Mucosa of descending colon (tissue), 3 donors: ENCODE data around the gene ATRNL1. TPM values are rescaled to one million over a fixed set of nuclear protein-coding genes. Genes with fewer than 3 reads are reported as not detected.

Experiments
- ATAC-seq: fragments of 200-7000 bp; cut with Tn5 transposase; one replicate; pipeline ENCODE4 v1.9.1; 2020; ENCODE audit warnings: mild to moderate bottlenecking, moderate library complexity
- DNase-seq, 3 donors: peaks; one replicate each; pipeline ENCODE4 v3.0.0-alpha.2; 2020
- H3K36me3 ChIP-seq: fragments of 200-600 bp; one replicate; pipeline ENCODE4 v1.8.0; 2021; ENCODE audit warnings: low read depth, mild to moderate bottlenecking
- H3K4me1 ChIP-seq: fragments of 200-600 bp; one replicate; pipeline ENCODE4 v1.8.0; 2021; ENCODE audit warnings: low read depth, mild to moderate bottlenecking
- H3K4me3 ChIP-seq: fragments of 200-600 bp; one replicate; pipeline ENCODE4 v1.8.0; 2021; ENCODE audit warnings: mild to moderate bottlenecking
- H3K9me3 ChIP-seq: fragments of 200-600 bp; one replicate; pipeline ENCODE4 v1.8.0; 2021; ENCODE audit warnings: mild to moderate bottlenecking
- intact Hi-C, 2 donors: fragments of 100-400 bp; cut with DNase I in 1 of 2; cut with micrococcal nuclease in 1 of 2; formaldehyde crosslinking; loops; one replicate each; pipeline versions ENCODE4 v1.11.0 to v1.11.1; 2022; cut with DNase I, micrococcal nuclease
- total RNA-seq, 3 donors: library from RNA; stranded (reverse); fragmentation: NEBNext Ultra II Directional in 2 of 3; extraction: Animal tissue kit (Norgen Biotek cat#: 25700) in 2 of 3; gene quantifications; one replicate each; pipeline versions ENCODE4 v1.2.1 to v1.2.4, GENCODE V29; 2021 to 2023
- TF ChIP-seq, protein P1 (sequence below): fragments of 200-600 bp; IDR thresholded peaks from one replicate; pipeline ENCODE4 v1.8.0; 2022; ENCODE audit warnings: antibody characterized with exemption, mild to moderate bottlenecking
- donor health status: DM: no; HTN: no; CAD: no; lungs with moderate emphysema.
- donor health status: DM: no; HTN: no; CAD: no.
- donor health status: DM: no; HTN: yes; CAD: no.

The ATRNL1 gene
- total RNA-seq, 3 donors from 2014 or later: 0.58 to 61.7 (median 1.8) TPM

DNA sequence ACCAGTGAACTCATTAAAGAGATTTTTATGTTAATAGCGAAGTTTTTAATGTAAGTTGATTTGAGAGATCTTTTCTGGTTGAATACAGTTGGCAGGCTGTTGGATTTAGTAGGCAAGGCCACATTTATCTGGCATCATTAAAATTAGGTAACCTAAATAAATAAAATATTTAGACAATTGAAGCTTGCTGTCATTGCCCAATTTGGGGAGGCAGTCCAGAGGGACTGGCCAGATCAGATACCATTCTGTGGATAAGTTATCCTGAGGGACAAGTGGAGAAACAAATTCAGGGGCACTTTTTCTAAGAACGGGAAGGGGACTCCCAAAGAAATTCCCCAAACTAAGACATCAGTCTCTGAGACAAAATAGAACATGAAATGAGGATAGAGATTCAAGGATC, 782.0 kb downstream of the ATRNL1 start:
- TF ChIP-seq, protein P1, sequence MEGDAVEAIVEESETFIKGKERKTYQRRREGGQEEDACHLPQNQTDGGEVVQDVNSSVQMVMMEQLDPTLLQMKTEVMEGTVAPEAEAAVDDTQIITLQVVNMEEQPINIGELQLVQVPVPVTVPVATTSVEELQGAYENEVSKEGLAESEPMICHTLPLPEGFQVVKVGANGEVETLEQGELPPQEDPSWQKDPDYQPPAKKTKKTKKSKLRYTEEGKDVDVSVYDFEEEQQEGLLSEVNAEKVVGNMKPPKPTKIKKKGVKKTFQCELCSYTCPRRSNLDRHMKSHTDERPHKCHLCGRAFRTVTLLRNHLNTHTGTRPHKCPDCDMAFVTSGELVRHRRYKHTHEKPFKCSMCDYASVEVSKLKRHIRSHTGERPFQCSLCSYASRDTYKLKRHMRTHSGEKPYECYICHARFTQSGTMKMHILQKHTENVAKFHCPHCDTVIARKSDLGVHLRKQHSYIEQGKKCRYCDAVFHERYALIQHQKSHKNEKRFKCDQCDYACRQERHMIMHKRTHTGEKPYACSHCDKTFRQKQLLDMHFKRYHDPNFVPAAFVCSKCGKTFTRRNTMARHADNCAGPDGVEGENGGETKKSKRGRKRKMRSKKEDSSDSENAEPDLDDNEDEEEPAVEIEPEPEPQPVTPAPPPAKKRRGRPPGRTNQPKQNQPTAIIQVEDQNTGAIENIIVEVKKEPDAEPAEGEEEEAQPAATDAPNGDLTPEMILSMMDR: no peak
- H3K4me1 ChIP-seq: no peaks in the 10 kb centered on the region
- H3K36me3 ChIP-seq: no peaks in the 10 kb centered on the region
- no peak overlapping the region for H3K4me3 ChIP-seq
- ATAC-seq (no peak), DNase-seq (no peak)
- intact Hi-C loops: no loop called here
- no peaks in the 10 kb centered on the region for H3K9me3 ChIP-seq

- DNase-seq (no peak), ATAC-seq (no peak)
- intact Hi-C loops: no loop called here
- no peaks in the 10 kb centered on the region for H3K4me1 ChIP-seq
- H3K9me3 ChIP-seq: no peaks in the 10 kb centered on the region
- TF ChIP-seq, protein P1: no peak
- H3K4me3 ChIP-seq: no peak overlapping the region
- no peaks in the 10 kb centered on the region for H3K36me3 ChIP-seq
Measured at GRCh38 chr10:115879372-115880089, 786.4 kb downstream of the ATRNL1 start.

DNA sequence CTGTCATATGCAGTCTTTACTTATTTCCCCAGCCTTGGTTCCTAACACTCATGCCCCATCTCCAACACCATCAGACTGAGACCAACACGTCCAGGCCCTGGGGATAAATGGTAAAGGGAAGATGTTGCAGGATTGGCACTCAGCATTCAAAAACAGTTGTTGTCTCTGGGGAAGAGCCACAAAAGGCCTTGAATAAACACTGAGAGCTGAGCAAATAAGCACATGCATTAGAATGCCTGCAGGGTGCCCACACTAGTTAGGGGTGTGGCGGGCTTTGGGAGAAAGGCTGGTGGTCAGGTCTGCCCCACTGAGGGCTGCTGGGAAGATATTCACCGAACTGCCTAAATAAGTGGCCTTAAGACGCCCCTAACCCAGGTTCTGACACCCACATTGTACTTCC, 788.9 kb downstream of the ATRNL1 start:
- Histone ChIP-seq H3K4me3 (no peak overlapping the region), H3K9me3 (no peaks in the 10 kb centered on the region), H3K36me3 (no peaks in the 10 kb centered on the region), H3K4me1 (no peaks in the 10 kb centered on the region)
- ATAC-seq (no peak), DNase-seq (no peak)
- intact Hi-C loops: no loop called here
- TF ChIP-seq, protein P1: no peak

DNA sequence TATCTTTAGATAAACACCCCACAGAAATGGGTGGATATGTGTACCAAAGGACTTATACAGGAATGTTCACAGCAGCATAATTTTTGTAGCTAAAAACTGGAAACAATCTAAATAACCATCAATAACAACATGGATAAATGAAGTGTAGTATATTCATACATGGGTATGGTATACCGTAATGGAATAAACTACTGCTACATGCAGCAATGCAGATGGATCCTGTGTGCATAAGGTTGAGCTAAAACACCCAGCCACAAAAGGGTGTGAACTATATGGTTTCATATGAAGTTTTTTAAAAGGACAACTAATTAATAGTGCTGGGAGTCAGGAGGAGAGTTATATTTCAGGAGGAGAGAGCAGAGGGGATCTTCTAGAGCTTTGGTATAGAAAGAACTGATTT, 790.2 kb downstream of the ATRNL1 start:
- Histone ChIP-seq H3K4me1 (no peaks in the 10 kb centered on the region), H3K9me3 (no peaks in the 10 kb centered on the region), H3K36me3 (no peaks in the 10 kb centered on the region), H3K4me3 (no peak overlapping the region)
- intact Hi-C loops: no loop called here
- TF ChIP-seq, protein P1: no peak
- no peak for ATAC-seq
- DNase-seq: no peak

- ATAC-seq: no peak
Measured at GRCh38 chr10:115884331-115884730, 791.2 kb downstream of the ATRNL1 start.

More at GRCh38 chr10:115884331-115884730, 791.2 kb downstream of the ATRNL1 start:
- Histone ChIP-seq H3K36me3 (no peaks in the 10 kb centered on the region), H3K4me3 (no peak overlapping the region), H3K4me1 (no peaks in the 10 kb centered on the region), H3K9me3 (no peaks in the 10 kb centered on the region)
- intact Hi-C loops: no loop called here
- TF ChIP-seq, protein P1: no peak
- DNase-seq: no peak
